HepG2 (cell line): ENCODE results near the gene NOL4L. TPM values are rescaled to one million over a fixed set of nuclear protein-coding genes. Genes with fewer than 3 reads are reported as not detected.

ENCODE experiments used
- ARNT2 ChIP-seq: sonication (generic); formaldehyde crosslinking; IDR thresholded peaks from 2 replicates; pipeline ENCODE4 v1.8.0; 2022; ENCODE audit warnings: mild to moderate bottlenecking, low read depth, missing genetic modification reagents, moderate library complexity
- CC2D1A ChIP-seq: sonication (generic); formaldehyde crosslinking; IDR thresholded peaks from 2 replicates; pipeline ENCODE4 v1.8.1; 2023; ENCODE audit warnings: mild to moderate bottlenecking, missing genetic modification reagents
- ELF1 ChIP-seq: sonication (generic); formaldehyde crosslinking; IDR thresholded peaks from 2 replicates; pipeline ENCODE4 v1.4.0; 2020; ENCODE audit warnings: missing genetic modification reagents
- GABPA ChIP-seq, 2 experiments: IDR thresholded peaks; 2 replicates each; pipeline ENCODE4 v1.6.1; 2011 to 2016; ENCODE audit warnings: low read depth in 2 of 2, low read length in 1 of 2, missing biosample characterization in 1 of 2, missing genetic modification characterization in 1 of 2
- HNF4A ChIP-seq: sonication (generic); formaldehyde crosslinking; IDR thresholded peaks from 2 replicates; pipeline ENCODE4 v1.4.0; 2020; ENCODE audit warnings: missing genetic modification reagents
- HNRNPL ChIP-seq: fragments of 200-400 bp; formaldehyde crosslinking; IDR thresholded peaks from 2 replicates; pipeline ENCODE4 v1.6.1; 2017; ENCODE audit warnings: mild to moderate bottlenecking, low read depth, low read length
- KDM5A ChIP-seq: fragments of 200-600 bp; sonication (generic); IDR thresholded peaks from 2 replicates; pipeline ENCODE4 v1.7.0; 2018; ENCODE audit warnings: antibody characterized with exemption, mild to moderate bottlenecking, low read length, borderline replicate concordance
- KLF15 ChIP-seq: sonication (generic); formaldehyde crosslinking; IDR thresholded peaks from 2 replicates; pipeline ENCODE4 v1.8.1; 2023; ENCODE audit warnings: borderline replicate concordance, mild to moderate bottlenecking, inconsistent platforms, missing genetic modification reagents, mixed read lengths
- MED13 ChIP-seq: sonication (generic); formaldehyde crosslinking; IDR thresholded peaks from 2 replicates; pipeline ENCODE4 v1.5.0; 2020; ENCODE audit warnings: missing genetic modification reagents
- SOX5 ChIP-seq: IDR thresholded peaks from 2 replicates; pipeline ENCODE4 v1.6.1; 2016; ENCODE audit warnings: borderline replicate concordance
- SYNCRIP ChIP-seq: fragments of 200-400 bp; formaldehyde crosslinking; IDR thresholded peaks from 2 replicates; pipeline ENCODE4 v1.6.1; 2018; ENCODE audit warnings: mild to moderate bottlenecking, low read depth, low read length; ENCODE audit not compliant: insufficient read depth
- TARDBP ChIP-seq: sonication (generic); formaldehyde crosslinking; IDR thresholded peaks from 2 replicates; pipeline ENCODE4 v1.8.0; 2022; ENCODE audit warnings: mild to moderate bottlenecking, missing genetic modification reagents
- TSC22D2 ChIP-seq: sonication (generic); formaldehyde crosslinking; IDR thresholded peaks from 2 replicates; pipeline ENCODE4 v1.5.1; 2020; ENCODE audit warnings: missing genetic modification reagents, mild to moderate bottlenecking, borderline replicate concordance
- YY1 ChIP-seq: IDR thresholded peaks from 2 replicates; pipeline ENCODE4 v1.6.1; 2011; ENCODE audit warnings: low read length, low read depth, moderate library complexity, mild to moderate bottlenecking; ENCODE audit not compliant: insufficient read depth, insufficient replicate concordance
- ZBTB21 ChIP-seq: sonication (generic); formaldehyde crosslinking; IDR thresholded peaks from 2 replicates; pipeline ENCODE4 v1.4.0; 2020; ENCODE audit warnings: missing genetic modification reagents
- ZNF24 ChIP-seq: fragments of 450-650 bp; IDR thresholded peaks from 2 replicates; pipeline ENCODE4 v1.6.1; 2017; ENCODE audit warnings: antibody characterized with exemption, mild to moderate bottlenecking
- ZNF446 ChIP-seq: sonication (generic); formaldehyde crosslinking; IDR thresholded peaks from 2 replicates; pipeline ENCODE4 v1.5.0; 2020; ENCODE audit warnings: mild to moderate bottlenecking, missing genetic modification reagents
- ZNF451 ChIP-seq: sonication (generic); formaldehyde crosslinking; IDR thresholded peaks from 2 replicates; pipeline ENCODE4 v1.5.0; 2020; ENCODE audit warnings: mild to moderate bottlenecking, missing genetic modification reagents
- ZNF605 ChIP-seq: sonication (generic); formaldehyde crosslinking; IDR thresholded peaks from 2 replicates; pipeline ENCODE4 v1.8.0; 2022; ENCODE audit warnings: mild to moderate bottlenecking, missing genetic modification reagents
- ZNF724P ChIP-seq: sonication (generic); formaldehyde crosslinking; IDR thresholded peaks from 2 replicates; pipeline ENCODE4 v1.8.0; 2022; ENCODE audit warnings: missing genetic modification reagents, borderline replicate concordance
- ZNF746 ChIP-seq: sonication (generic); formaldehyde crosslinking; IDR thresholded peaks from 2 replicates; pipeline ENCODE4 v1.8.0; 2022; ENCODE audit warnings: mild to moderate bottlenecking, missing genetic modification reagents
- ZNF790 ChIP-seq: sonication (generic); formaldehyde crosslinking; IDR thresholded peaks from 2 replicates; pipeline ENCODE4 v1.8.0; 2022; ENCODE audit warnings: missing genetic modification reagents, mild to moderate bottlenecking, borderline replicate concordance
- ZNF841 ChIP-seq: sonication (generic); formaldehyde crosslinking; IDR thresholded peaks from 2 replicates; pipeline ENCODE4 v1.8.1; 2023; ENCODE audit warnings: missing genetic modification reagents, borderline replicate concordance
- polyA plus RNA-seq, 8 experiments: library from polyadenylated mRNA; depleted of rRNA in 3 of 8; stranded (reverse) in 7 of 8; unstranded in 1 of 8; fragments of >200 nt; fragmentation: Illumina TruSeq in 4 of 8; extraction: Trizol in 4 of 8; gene quantifications; 2 replicates each; pipeline versions ENCODE4 v1.2.1 to v1.2.3, GENCODE V29; 2011 to 2016; ENCODE audit warnings: low read depth in 4 of 8, missing spikeins in 1 of 8, mixed read lengths in 1 of 8; ENCODE audit not compliant: insufficient read depth in 1 of 8
- total RNA-seq, 5 experiments: library from RNA; depleted of rRNA; stranded (reverse); fragments of >200 nt; fragmentation: Illumina TruSeq; extraction: Trizol; gene quantifications; 2 replicates each; pipeline ENCODE4 v1.2.3, GENCODE V29; 2016; ENCODE audit warnings: low read depth in 1 of 5
- TF ChIP-seq, protein P1 (sequence below): sonication (generic); formaldehyde crosslinking; IDR thresholded peaks from 2 replicates; pipeline ENCODE4 v1.8.1; 2022; ENCODE audit warnings: mild to moderate bottlenecking, missing genetic modification reagents
- TF ChIP-seq, protein P2 (sequence below): sonication (generic); formaldehyde crosslinking; IDR thresholded peaks from 2 replicates; pipeline ENCODE4 v1.9.0; 2021; ENCODE audit warnings: missing genetic modification reagents, borderline replicate concordance
- TF ChIP-seq, protein P3 (sequence below): sonication (generic); formaldehyde crosslinking; IDR thresholded peaks from 2 replicates; pipeline ENCODE4 v1.5.0; 2020; ENCODE audit warnings: mild to moderate bottlenecking, missing genetic modification reagents, moderate library complexity

Gene NOL4L
- total and polyA plus RNA-seq, 2 of the 13 experiments (the other 11 are each of a cell fraction or from before 2014, with no cell fraction given), result 16.6 to 35.4 TPM

GRCh38 chr20:32544893-32545840 is 40.0 kb downstream of the NOL4L start (continued):
- TF ChIP-seq, protein P1, sequence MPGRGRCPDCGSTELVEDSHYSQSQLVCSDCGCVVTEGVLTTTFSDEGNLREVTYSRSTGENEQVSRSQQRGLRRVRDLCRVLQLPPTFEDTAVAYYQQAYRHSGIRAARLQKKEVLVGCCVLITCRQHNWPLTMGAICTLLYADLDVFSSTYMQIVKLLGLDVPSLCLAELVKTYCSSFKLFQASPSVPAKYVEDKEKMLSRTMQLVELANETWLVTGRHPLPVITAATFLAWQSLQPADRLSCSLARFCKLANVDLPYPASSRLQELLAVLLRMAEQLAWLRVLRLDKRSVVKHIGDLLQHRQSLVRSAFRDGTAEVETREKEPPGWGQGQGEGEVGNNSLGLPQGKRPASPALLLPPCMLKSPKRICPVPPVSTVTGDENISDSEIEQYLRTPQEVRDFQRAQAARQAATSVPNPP, result no peak
- peak; percentile 70; the same call in 1 of the 2 replicates for TF ChIP-seq ELF1 (CRISPR knock-in tag)
- TF ChIP-seq ZNF24, result no peak; the same call in 1 of the 2 replicates
- TF ChIP-seq ZNF746, result peak; percentile 100
- TF ChIP-seq HNF4A (CRISPR knock-in tag), result peak; percentile 100
- no peak for TF ChIP-seq SYNCRIP
- TF ChIP-seq HNRNPL, result 0 out of 2 replicates have a peak, but pooled peaks have one; percentile 52
- TF ChIP-seq GABPA (IDR thresholded peaks at IDR 0.05; ENCODE audit: low read depth, low read length), result no peak
- peak; percentile 69; the same call in 1 of the 2 replicates for TF ChIP-seq GABPA (CRISPR knock-in tag; IDR thresholded peaks at IDR 0.05; ENCODE audit: low read depth)
- TF ChIP-seq KLF15 (CRISPR knock-in tag), result no peak
- TF ChIP-seq MED13 (CRISPR knock-in tag), result peak; percentile 77; the same call in 1 of the 2 replicates
- TF ChIP-seq ZNF451 (CRISPR knock-in tag), result peak; percentile 95
- TF ChIP-seq TARDBP (CRISPR knock-in tag), result peak; percentile 100
- peak; percentile 96 for TF ChIP-seq ZNF605
- TF ChIP-seq KDM5A, result no peak; the same call in 1 of the 2 replicates
- TF ChIP-seq ZBTB21 (CRISPR knock-in tag), result peak; percentile 84
- 0 out of 2 replicates have a peak, but pooled peaks have one; percentile 27 for TF ChIP-seq CC2D1A (CRISPR knock-in tag)
- peak; percentile 98; the same call in 1 of the 2 replicates for TF ChIP-seq ARNT2 (CRISPR knock-in tag)
- TF ChIP-seq ZNF841 (CRISPR knock-in tag), result no peak
- TF ChIP-seq TSC22D2 (CRISPR knock-in tag), result peak; percentile 98
- TF ChIP-seq, protein P2, sequence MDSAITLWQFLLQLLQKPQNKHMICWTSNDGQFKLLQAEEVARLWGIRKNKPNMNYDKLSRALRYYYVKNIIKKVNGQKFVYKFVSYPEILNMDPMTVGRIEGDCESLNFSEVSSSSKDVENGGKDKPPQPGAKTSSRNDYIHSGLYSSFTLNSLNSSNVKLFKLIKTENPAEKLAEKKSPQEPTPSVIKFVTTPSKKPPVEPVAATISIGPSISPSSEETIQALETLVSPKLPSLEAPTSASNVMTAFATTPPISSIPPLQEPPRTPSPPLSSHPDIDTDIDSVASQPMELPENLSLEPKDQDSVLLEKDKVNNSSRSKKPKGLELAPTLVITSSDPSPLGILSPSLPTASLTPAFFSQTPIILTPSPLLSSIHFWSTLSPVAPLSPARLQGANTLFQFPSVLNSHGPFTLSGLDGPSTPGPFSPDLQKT (CRISPR knock-in tag), result no peak
- peak; percentile 98 for TF ChIP-seq ZNF724P (CRISPR knock-in tag)
- no peak for TF ChIP-seq ZNF446 (CRISPR knock-in tag)
- TF ChIP-seq YY1, result peak; percentile 72
- TF ChIP-seq, protein P3, sequence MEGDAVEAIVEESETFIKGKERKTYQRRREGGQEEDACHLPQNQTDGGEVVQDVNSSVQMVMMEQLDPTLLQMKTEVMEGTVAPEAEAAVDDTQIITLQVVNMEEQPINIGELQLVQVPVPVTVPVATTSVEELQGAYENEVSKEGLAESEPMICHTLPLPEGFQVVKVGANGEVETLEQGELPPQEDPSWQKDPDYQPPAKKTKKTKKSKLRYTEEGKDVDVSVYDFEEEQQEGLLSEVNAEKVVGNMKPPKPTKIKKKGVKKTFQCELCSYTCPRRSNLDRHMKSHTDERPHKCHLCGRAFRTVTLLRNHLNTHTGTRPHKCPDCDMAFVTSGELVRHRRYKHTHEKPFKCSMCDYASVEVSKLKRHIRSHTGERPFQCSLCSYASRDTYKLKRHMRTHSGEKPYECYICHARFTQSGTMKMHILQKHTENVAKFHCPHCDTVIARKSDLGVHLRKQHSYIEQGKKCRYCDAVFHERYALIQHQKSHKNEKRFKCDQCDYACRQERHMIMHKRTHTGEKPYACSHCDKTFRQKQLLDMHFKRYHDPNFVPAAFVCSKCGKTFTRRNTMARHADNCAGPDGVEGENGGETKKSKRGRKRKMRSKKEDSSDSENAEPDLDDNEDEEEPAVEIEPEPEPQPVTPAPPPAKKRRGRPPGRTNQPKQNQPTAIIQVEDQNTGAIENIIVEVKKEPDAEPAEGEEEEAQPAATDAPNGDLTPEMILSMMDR (CRISPR knock-in tag), result peak; percentile 95
- peak; percentile 98 for TF ChIP-seq SOX5
- TF ChIP-seq ZNF790 (CRISPR knock-in tag), result no peak
